ENCODE measurements around the gene BIN1.

Gene BIN1

DNA sequence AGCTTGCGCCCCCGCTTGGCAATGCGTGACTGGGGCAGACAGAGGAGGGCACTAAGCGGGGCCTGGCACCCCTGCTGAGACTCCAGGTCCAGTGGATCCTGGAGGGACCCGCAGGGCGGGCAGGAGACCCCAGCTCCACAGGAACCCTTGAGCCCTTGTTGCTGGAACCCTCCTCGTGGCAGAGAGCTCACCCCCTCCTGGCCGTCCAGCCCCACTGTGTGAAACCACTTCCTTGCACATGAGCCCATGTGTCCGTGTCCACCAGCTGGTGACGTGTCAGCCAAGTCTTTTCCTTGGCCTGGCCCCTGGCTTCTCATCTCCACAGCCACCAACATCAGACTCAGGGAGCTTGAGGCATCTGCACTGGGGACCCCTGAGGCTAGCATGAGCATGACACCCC is 38.0 kb downstream of the BIN1 start:
- no peak for TF ChIP-seq TAF1 (IDR thresholded peaks at IDR 0.05; ENCODE audit: borderline replicate concordance, insufficient read depth, low read length)
- TF ChIP-seq POLR2AphosphoS5 (IDR thresholded peaks at IDR 0.05; ENCODE audit: low read depth, low read length), result no peak
- TF ChIP-seq, protein P1, sequence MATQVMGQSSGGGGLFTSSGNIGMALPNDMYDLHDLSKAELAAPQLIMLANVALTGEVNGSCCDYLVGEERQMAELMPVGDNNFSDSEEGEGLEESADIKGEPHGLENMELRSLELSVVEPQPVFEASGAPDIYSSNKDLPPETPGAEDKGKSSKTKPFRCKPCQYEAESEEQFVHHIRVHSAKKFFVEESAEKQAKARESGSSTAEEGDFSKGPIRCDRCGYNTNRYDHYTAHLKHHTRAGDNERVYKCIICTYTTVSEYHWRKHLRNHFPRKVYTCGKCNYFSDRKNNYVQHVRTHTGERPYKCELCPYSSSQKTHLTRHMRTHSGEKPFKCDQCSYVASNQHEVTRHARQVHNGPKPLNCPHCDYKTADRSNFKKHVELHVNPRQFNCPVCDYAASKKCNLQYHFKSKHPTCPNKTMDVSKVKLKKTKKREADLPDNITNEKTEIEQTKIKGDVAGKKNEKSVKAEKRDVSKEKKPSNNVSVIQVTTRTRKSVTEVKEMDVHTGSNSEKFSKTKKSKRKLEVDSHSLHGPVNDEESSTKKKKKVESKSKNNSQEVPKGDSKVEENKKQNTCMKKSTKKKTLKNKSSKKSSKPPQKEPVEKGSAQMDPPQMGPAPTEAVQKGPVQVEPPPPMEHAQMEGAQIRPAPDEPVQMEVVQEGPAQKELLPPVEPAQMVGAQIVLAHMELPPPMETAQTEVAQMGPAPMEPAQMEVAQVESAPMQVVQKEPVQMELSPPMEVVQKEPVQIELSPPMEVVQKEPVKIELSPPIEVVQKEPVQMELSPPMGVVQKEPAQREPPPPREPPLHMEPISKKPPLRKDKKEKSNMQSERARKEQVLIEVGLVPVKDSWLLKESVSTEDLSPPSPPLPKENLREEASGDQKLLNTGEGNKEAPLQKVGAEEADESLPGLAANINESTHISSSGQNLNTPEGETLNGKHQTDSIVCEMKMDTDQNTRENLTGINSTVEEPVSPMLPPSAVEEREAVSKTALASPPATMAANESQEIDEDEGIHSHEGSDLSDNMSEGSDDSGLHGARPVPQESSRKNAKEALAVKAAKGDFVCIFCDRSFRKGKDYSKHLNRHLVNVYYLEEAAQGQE (IDR thresholded peaks at IDR 0.05; ENCODE audit: insufficient read depth in 1 of 2, low read depth in 2 of 2, low read length in 2 of 2), result no peak
- TF ChIP-seq SIN3A (IDR thresholded peaks at IDR 0.05; ENCODE audit: borderline replicate concordance, insufficient read depth, low read length), result no peak
- TF ChIP-seq FOXP2 (optimal IDR thresholded peaks at IDR 0.05; ENCODE audit: borderline replicate concordance, extremely low read depth, extremely low read length, insufficient read depth), result no peak

DNA sequence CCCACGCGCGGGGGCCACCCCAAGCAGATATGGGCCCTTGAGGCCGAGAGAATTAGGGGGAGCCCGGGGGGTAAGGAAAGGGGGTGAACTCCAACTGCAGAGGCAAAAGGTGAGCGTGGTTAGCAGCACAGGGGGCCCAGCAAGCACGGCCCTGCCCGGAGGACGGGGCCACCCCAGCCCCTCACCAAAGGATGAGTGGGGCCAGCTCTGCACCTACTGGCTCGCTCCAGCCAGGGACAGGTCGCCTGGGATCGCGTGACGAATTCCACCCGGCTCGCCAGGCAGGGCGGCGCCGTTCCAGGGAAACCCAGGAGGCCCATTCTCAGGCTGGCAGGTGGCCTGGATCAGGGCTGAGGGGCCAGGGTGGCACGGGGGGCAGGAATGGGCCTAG is 38.6 kb downstream of the BIN1 start:
- TF ChIP-seq TAF1 (IDR thresholded peaks at IDR 0.05; ENCODE audit: borderline replicate concordance, insufficient read depth, low read length) (no peak), FOXP2 (optimal IDR thresholded peaks at IDR 0.05; ENCODE audit: borderline replicate concordance, extremely low read depth, extremely low read length, insufficient read depth) (no peak), POLR2AphosphoS5 (IDR thresholded peaks at IDR 0.05; ENCODE audit: low read depth, low read length) (no peak), SIN3A (IDR thresholded peaks at IDR 0.05; ENCODE audit: borderline replicate concordance, insufficient read depth, low read length) (no peak)
- TF ChIP-seq, protein P1 (IDR thresholded peaks at IDR 0.05; ENCODE audit: insufficient read depth in 1 of 2, low read depth in 2 of 2, low read length in 2 of 2), result no peak

DNA sequence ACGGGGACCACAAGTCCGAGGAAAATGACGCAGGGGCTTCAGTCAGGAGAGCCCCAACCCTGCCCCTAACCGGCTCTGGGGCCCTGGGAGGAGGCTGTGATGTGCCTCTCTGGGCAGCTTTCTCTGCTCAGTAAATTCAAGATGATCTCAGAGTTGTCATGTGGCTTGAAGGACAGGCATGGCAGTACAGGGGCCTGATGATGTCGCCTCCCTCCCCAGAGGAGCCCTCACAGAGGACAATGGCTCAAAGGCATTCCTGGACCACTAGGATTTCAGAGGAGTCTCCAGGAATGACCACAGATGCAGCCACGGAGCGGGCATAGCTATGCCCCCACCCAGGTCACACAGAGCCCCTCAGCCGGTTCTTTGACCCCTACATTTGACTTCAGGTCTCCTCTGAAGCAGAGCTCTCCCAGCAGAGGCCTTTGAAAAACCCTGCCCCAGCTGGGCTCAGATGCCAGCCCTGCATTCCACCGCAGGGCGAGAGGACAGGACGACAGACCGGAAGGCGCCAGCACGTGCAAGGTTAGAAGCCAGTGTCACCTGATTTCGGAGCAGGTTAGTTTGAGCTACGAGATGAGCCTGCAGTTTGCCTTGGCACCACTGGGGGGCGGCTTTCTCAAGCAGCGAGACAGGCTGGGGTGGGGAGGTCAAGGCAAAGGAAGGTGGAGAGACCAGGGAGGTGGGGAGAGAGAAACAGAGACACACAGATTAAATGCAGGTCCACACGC is 39.2 kb downstream of the BIN1 start:
- no peak for TF ChIP-seq POLR2AphosphoS5 (IDR thresholded peaks at IDR 0.05; ENCODE audit: low read depth, low read length)

DNA sequence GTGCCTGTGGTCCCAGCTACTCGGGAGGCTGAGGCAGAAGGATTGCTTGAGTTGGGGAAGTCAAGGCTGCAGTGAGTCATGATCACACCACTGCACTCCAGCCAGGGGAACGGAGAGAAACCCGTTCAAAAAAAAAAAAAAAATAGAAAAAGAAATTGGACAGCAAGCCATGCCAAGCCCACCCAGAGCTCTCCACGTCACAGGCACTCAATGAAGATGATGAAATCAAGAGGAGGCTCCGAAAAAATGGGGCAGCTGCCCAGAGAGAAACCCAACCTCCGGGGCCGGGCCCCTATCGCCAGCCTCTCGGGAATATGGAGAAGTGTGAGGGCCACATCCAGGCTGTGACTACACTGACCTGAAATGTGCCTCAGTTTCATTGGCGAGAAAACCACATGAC is 40.0 kb downstream of the BIN1 start:
- TF ChIP-seq FOXP2 (optimal IDR thresholded peaks at IDR 0.05; ENCODE audit: borderline replicate concordance, extremely low read depth, extremely low read length, insufficient read depth), result no peak
- TF ChIP-seq TAF1 (IDR thresholded peaks at IDR 0.05; ENCODE audit: borderline replicate concordance, insufficient read depth, low read length), result no peak
- TF ChIP-seq SIN3A (IDR thresholded peaks at IDR 0.05; ENCODE audit: borderline replicate concordance, insufficient read depth, low read length), result no peak
- TF ChIP-seq POLR2AphosphoS5 (IDR thresholded peaks at IDR 0.05; ENCODE audit: low read depth, low read length), result no peak
- TF ChIP-seq, protein P1 (IDR thresholded peaks at IDR 0.05; ENCODE audit: insufficient read depth in 1 of 2, low read depth in 2 of 2, low read length in 2 of 2), result no peak

DNA sequence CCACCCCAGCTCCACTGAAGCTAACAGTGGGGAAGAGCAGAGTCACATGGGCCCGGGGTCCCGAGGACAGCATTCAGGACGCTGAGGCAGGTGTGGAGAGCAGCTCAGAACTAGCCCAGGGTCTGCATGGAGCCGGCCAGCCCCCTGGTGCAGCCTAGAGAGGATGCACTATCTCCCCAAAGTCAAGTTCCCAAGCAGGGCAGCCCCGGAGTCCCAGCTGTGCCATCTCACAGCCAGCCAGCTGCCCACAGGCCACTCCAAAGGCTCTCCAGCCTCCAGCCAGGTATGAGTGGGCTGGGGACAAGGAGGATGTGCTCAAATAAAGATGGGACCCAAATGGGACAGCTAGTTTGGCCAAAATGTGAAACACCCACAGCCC is 41.0 kb downstream of the BIN1 start:
- TF ChIP-seq FOXP2 (optimal IDR thresholded peaks at IDR 0.05; ENCODE audit: borderline replicate concordance, extremely low read depth, extremely low read length, insufficient read depth) (no peak), TAF1 (IDR thresholded peaks at IDR 0.05; ENCODE audit: borderline replicate concordance, insufficient read depth, low read length) (no peak), SIN3A (IDR thresholded peaks at IDR 0.05; ENCODE audit: borderline replicate concordance, insufficient read depth, low read length) (no peak), POLR2AphosphoS5 (IDR thresholded peaks at IDR 0.05; ENCODE audit: low read depth, low read length) (no peak)
- TF ChIP-seq, protein P1 (IDR thresholded peaks at IDR 0.05; ENCODE audit: insufficient read depth in 1 of 2, low read depth in 2 of 2, low read length in 2 of 2), result no peak

Data from PFSK-1 (cell line).